Gastrocnemius medialis (tissue), 4 donors: ENCODE results near the gene PCDHB7. TPM values are rescaled to one million over a fixed set of nuclear protein-coding genes. Genes with fewer than 3 reads are reported as not detected.
"Not testable (repeated sequence)": the region's sequence is repeated elsewhere in the genome, so short reads cannot be mapped to it uniquely, and the experiment has no call there.

Source experiments
- ATAC-seq, 2 donors: fragments of 150-250 bp; one replicate each; pipeline ENCODE4 v1.9.1; 2016
- DNase-seq, 2 donors: peaks; one replicate each; pipeline ENCODE4 v3.0.0-alpha.2; 2019
- H3K27ac ChIP-seq, 4 donors: fragments of 200-600 bp; sonication (generic); 1 replicate in 1 of 4; 2 replicates in 3 of 4; pipeline ENCODE4 v1.5.1; 2016 to 2018; ENCODE audit warnings: mild to moderate bottlenecking in 2 of 4, moderate library complexity in 1 of 4
- H3K27me3 ChIP-seq, 3 donors: fragments of 200-600 bp; sonication (generic) in 2 of 3; 1 replicate in 1 of 3; 2 replicates in 2 of 3; pipeline versions ENCODE4 v1.5.1 to v1.6.0; 2016 to 2019; ENCODE audit warnings: mild to moderate bottlenecking in 1 of 3, moderate library complexity in 1 of 3
- H3K36me3 ChIP-seq, 2 donors: fragments of 200-600 bp; sonication (generic) in 1 of 2; one replicate each; pipeline ENCODE4 v1.5.1; 2017 to 2018
- H3K4me1 ChIP-seq, 2 donors: fragments of 200-600 bp; sonication (generic) in 1 of 2; one replicate each; pipeline ENCODE4 v1.5.1; 2016 to 2017; ENCODE audit warnings: mild to moderate bottlenecking in 2 of 2
- H3K4me3 ChIP-seq, 4 donors: fragments of 200-600 bp; sonication (generic) in 3 of 4; 1 replicate in 1 of 4; 2 replicates in 3 of 4; pipeline ENCODE4 v1.5.1; 2016 to 2019; ENCODE audit warnings: mild to moderate bottlenecking in 2 of 4
- H3K9me3 ChIP-seq, 3 donors: fragments of 200-600 bp; sonication (generic) in 2 of 3; 1 replicate in 1 of 3; 2 replicates in 2 of 3; pipeline ENCODE4 v1.5.1; 2016 to 2019
- POLR2A ChIP-seq, 2 donors: fragments of 450-650 bp; IDR thresholded peaks; one replicate each; pipeline ENCODE4 v1.6.1; 2017; ENCODE audit warnings: antibody characterized with exemption in 2 of 2, mild to moderate bottlenecking in 2 of 2, moderate library complexity in 2 of 2
- in situ Hi-C, 4 donors: fragments of 200-750 bp; cut with MboI; loops; one replicate each; pipeline versions ENCODE4 v1.15.0 to v1.8.0; 2017; ENCODE audit warnings: low sequenced_read_pairs in 4 of 4
- intact Hi-C: fragments of 100-400 bp; cut with DNase I; formaldehyde crosslinking; loops from one replicate; pipeline ENCODE4 v1.15.1; 2023; ENCODE audit warnings: low total_unique reads
- total RNA-seq, 4 donors: library from RNA; depleted of rRNA; stranded (reverse); fragments of >200 nt; gene quantifications; one replicate each; pipeline versions ENCODE4 v1.1.0 to v1.2.3, GENCODE V29; 2016
- TF ChIP-seq, protein P1 (sequence below), 5 experiments: fragments of 450-650 bp in 3 of 5; fragments of 200-600 bp in 2 of 5; sonication (generic) in 2 of 5; IDR thresholded peaks in 4 of 5; conservative IDR thresholded peaks in 1 of 5; 1 replicate in 4 of 5; 2 replicates in 1 of 5; pipeline ENCODE4 v1.5.1; 2016 to 2019; ENCODE audit warnings: antibody characterized with exemption in 5 of 5, mild to moderate bottlenecking in 3 of 5, moderate library complexity in 3 of 5

The PCDHB7 gene
- total RNA-seq, 4 donors from 2014 or later, result 0.07 to 0.75 (median 0.20) TPM

DNA sequence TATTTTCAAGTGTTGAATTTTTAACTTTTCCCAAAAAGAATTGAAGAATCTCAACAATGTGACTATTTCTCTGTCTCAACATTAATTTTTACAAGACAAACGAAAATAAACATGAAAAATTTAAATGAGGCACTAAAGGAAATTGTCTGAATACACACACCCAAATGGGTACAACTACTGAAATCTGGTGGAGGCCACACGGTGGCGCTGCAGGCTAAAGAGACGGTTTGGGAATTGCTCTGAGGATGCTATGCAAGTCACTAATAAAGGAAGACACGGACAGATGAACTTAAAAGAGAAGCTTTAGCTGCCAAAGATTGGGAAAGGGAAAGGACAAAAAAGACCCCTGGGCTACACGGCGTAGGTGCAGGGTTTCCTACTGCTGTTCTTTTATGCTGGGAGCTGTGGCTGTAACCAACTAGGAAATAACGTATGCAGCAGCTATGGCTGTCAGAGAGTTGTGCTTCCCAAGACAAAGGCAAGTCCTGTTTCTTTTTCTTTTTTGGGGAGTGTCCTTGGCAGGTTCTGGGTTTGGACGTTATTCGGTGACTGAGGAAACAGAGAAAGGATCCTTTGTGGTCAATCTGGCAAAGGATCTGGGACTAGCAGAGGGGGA lies 19.8 kb downstream of the PCDHB7 start, which contains the start of gene PCDHB10:
Gene PCDHB10, plus strand, starts transcription at position 244 of the 616 bp plus-strand sequence. Its CDS starts 200 bp downstream, at position 444.
- in situ Hi-C loops, result no loop called here
- H3K4me3 ChIP-seq, result no peak within 1 kb of the TSS

DNA sequence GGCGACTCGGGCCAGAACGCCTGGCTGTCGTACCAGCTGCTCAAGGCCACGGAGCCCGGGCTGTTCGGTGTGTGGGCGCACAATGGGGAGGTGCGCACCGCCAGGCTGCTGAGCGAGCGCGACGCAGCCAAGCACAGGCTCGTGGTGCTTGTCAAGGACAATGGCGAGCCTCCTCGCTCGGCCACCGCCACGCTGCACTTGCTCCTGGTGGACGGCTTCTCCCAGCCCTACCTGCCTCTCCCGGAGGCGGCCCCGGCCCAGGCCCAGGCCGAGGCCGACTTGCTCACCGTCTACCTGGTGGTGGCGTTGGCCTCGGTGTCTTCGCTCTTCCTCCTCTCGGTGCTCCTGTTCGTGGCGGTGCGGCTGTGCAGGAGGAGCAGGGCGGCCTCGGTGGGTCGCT lies 21.9 kb downstream of the PCDHB7 start:
- peaks cover 0 to 15% (median 0%) of the 10 kb centered on the region in 3 donors for H3K27me3 ChIP-seq
- H3K9me3 ChIP-seq, DNase-seq, intact Hi-C loops, H3K36me3 ChIP-seq, in situ Hi-C loops, ATAC-seq, H3K27ac ChIP-seq, H3K4me3 ChIP-seq, H3K4me1 ChIP-seq: not testable (repeated sequence)

More for the DNA sequence above, 19.8 kb downstream of the PCDHB7 start, which contains the start of gene PCDHB10:
- intact Hi-C loops, result no loop called here
- no peak for ATAC-seq
- no peaks in the 10 kb centered on the region for H3K36me3 ChIP-seq
- H3K27ac ChIP-seq, result no peak within 1 kb of the TSS
- no peak for DNase-seq
- peaks cover 0 to 13% (median 2%) of the 10 kb centered on the region in 3 donors for H3K9me3 ChIP-seq
- no peaks in the 10 kb centered on the region for H3K4me1 ChIP-seq
- peaks cover 0 to 8% (median 0%) of the 10 kb centered on the region in 3 donors for H3K27me3 ChIP-seq
- no peak for TF ChIP-seq POLR2A (IDR thresholded peaks at IDR 0.05)
- TF ChIP-seq, protein P1, sequence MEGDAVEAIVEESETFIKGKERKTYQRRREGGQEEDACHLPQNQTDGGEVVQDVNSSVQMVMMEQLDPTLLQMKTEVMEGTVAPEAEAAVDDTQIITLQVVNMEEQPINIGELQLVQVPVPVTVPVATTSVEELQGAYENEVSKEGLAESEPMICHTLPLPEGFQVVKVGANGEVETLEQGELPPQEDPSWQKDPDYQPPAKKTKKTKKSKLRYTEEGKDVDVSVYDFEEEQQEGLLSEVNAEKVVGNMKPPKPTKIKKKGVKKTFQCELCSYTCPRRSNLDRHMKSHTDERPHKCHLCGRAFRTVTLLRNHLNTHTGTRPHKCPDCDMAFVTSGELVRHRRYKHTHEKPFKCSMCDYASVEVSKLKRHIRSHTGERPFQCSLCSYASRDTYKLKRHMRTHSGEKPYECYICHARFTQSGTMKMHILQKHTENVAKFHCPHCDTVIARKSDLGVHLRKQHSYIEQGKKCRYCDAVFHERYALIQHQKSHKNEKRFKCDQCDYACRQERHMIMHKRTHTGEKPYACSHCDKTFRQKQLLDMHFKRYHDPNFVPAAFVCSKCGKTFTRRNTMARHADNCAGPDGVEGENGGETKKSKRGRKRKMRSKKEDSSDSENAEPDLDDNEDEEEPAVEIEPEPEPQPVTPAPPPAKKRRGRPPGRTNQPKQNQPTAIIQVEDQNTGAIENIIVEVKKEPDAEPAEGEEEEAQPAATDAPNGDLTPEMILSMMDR (IDR thresholded peaks at IDR 0.05 in 4 of 5, conservative IDR thresholded peaks at IDR 0.05 in 1 of 5), result peak in 1 of 5 experiments; percentile 32

DNA sequence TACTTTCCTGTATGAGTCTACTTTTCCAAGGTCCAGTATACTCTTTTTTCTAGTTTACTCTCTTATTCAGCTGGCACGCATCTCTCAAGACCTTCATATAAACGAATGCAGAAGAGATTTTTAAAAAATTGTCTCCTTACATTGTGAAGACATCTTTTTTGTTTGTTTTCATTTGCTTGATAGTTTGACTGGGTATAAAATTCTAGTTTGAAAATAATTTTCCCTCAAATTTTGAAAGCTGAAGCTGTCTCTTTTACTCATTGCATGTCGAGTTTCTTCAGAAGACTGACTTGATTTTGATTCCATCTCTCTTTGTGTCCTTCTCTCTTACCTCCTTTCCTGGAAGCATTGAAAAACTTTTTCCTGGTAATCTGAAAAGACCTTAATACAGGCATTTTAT lies 23.9 kb downstream of the PCDHB7 start:
- in situ Hi-C loops (no loop called here), intact Hi-C loops (no loop called here)
- Histone ChIP-seq H3K27me3 (peaks cover 0 to 17% (median 0%) of the 10 kb centered on the region in 3 donors), H3K27ac (no peak overlapping the region), H3K36me3 (no peaks in the 10 kb centered on the region), H3K4me3 (no peak overlapping the region), H3K9me3 (peaks cover 0 to 8% (median 2%) of the 10 kb centered on the region in 3 donors), H3K4me1 (no peaks in the 10 kb centered on the region)
- DNase-seq (no peak), ATAC-seq (no peak)
- TF ChIP-seq POLR2A (IDR thresholded peaks at IDR 0.05), result no peak
- TF ChIP-seq, protein P1 (IDR thresholded peaks at IDR 0.05 in 4 of 5, conservative IDR thresholded peaks at IDR 0.05 in 1 of 5), result no peak

DNA sequence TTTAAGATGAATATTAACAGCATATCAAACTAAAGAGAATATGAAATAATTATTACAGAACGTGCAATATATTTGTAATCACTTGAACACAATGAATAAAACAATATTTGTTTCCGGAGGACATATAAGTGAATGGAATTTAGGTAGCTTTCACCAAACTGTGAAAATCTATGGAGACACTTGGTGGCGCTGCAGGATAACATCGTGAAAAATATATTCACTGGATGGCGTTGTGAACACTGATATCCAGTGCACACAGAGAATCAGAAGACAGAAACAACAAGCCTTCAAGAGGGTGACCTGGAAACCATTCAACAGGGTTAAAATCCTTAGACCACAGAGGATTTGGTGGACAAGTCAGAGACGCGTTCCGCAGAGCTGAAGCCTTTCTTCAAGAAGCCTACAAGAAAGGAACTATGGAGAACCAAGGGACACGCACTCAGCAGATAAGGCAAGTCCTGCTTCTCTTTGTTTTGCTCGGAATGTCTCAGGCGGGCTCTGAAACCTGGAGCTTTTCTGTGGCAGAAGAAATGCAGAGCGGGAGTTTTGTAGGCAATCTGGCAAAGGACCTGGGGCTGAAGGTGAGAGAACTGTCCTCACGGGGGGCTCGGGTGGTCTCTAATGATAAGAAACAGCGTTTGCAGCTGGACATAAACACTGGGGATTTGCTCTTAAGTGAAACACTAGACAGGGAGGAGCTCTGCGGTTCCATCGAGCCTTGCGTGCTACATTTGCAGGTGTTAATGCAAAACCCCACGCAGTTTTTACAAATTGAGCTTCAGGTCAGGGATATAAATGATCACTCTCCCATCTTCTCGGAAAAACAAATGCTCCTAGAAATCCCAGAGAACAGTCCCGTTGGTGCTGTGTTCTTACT lies 27.2 kb downstream of the PCDHB7 start, which contains the start of gene PCDHB11:
Gene PCDHB11, plus strand, starts transcription at position 269 of the 877 bp plus-strand sequence. Its CDS starts 148 bp downstream, at position 417.
- H3K27ac ChIP-seq, result no peak within 1 kb of the TSS
- peaks cover 0 to 17% (median 0%) of the 10 kb centered on the region in 3 donors for H3K27me3 ChIP-seq
- peak within 1 kb of the TSS in 2 of 4 donors; percentile 11 to 22 for H3K4me3 ChIP-seq
- intact Hi-C loops (no loop called here), in situ Hi-C loops (loop anchor here in 2 of 4 donors (25.0 kb wide), 1 partner anchor 363 kb away; no protein-coding TSS in a partner anchor)
- H3K36me3 ChIP-seq, result no peaks in the 10 kb centered on the region
- H3K4me1 ChIP-seq, result no peaks in the 10 kb centered on the region
- peaks cover 0 to 8% (median 2%) of the 10 kb centered on the region in 3 donors for H3K9me3 ChIP-seq
- DNase-seq (no peak), ATAC-seq (no peak)
- no peak for TF ChIP-seq POLR2A (IDR thresholded peaks at IDR 0.05)
- TF ChIP-seq, protein P1 (IDR thresholded peaks at IDR 0.05 in 4 of 5, conservative IDR thresholded peaks at IDR 0.05 in 1 of 5), result no peak

DNA sequence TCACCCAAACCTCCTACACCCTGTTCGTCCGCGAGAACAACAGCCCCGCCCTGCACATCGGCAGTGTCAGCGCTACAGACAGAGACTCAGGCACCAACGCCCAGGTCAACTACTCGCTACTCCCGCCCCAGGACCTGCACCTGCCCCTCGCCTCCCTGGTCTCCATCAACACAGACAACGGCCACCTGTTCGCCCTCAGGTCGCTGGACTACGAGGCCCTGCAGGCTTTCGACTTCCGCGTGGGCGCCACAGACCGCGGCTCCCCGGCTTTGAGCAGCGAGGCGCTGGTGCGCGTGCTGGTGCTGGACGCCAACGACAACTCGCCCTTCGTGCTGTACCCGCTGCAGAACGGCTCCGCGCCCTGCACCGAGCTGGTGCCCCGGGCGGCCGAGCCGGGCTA lies 28.7 kb downstream of the PCDHB7 start:
- peaks cover 0 to 12% (median 0%) of the 10 kb centered on the region in 3 donors for H3K27me3 ChIP-seq
- H3K4me3 ChIP-seq, H3K9me3 ChIP-seq, intact Hi-C loops, DNase-seq, H3K4me1 ChIP-seq, H3K36me3 ChIP-seq, ATAC-seq, H3K27ac ChIP-seq: not testable (repeated sequence)
- in situ Hi-C loops, result loop anchor here in 2 of 4 donors (25.0 kb wide), 1 partner anchor 361 kb away; no protein-coding TSS in a partner anchor

DNA sequence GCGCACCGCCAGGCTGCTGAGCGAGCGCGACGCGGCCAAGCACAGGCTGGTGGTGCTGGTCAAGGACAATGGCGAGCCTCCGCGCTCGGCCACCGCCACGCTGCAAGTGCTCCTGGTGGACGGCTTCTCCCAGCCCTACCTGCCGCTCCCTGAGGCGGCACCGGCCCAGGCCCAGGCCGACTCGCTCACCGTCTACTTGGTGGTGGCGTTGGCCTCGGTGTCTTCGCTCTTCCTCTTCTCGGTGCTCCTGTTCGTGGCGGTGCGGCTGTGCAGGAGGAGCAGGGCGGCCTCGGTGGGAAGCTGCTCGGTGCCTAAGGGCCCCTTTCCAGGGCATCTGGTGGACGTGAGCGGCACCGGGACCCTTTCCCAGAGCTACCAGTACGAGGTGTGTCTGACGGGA lies 29.2 kb downstream of the PCDHB7 start:
- intact Hi-C loops, H3K9me3 ChIP-seq, ATAC-seq, H3K4me1 ChIP-seq, H3K27ac ChIP-seq, H3K36me3 ChIP-seq, H3K4me3 ChIP-seq, DNase-seq: not testable (repeated sequence)
- H3K27me3 ChIP-seq, result peaks cover 0 to 13% (median 0%) of the 10 kb centered on the region in 3 donors
- in situ Hi-C loops, result loop anchor here in 2 of 4 donors (25.0 kb wide), 1 partner anchor 361 kb away; no protein-coding TSS in a partner anchor
